Measurements from ENCODE around the gene ARPC2.

ARPC2 gene

GRCh38 chr2:218255446-218255845 lies 38.5 kb downstream of the ARPC2 start:
- DNase-seq: no peak

- DNase-seq: no peak
These were observed 39.8 kb downstream of the ARPC2 start for GRCh38 chr2:218256612-218257350.

- DNase-seq: peak in 1 of 2 donors; percentile 28
These were observed 40.5 kb downstream of the ARPC2 start for GRCh38 chr2:218257390-218257981.

DNA sequence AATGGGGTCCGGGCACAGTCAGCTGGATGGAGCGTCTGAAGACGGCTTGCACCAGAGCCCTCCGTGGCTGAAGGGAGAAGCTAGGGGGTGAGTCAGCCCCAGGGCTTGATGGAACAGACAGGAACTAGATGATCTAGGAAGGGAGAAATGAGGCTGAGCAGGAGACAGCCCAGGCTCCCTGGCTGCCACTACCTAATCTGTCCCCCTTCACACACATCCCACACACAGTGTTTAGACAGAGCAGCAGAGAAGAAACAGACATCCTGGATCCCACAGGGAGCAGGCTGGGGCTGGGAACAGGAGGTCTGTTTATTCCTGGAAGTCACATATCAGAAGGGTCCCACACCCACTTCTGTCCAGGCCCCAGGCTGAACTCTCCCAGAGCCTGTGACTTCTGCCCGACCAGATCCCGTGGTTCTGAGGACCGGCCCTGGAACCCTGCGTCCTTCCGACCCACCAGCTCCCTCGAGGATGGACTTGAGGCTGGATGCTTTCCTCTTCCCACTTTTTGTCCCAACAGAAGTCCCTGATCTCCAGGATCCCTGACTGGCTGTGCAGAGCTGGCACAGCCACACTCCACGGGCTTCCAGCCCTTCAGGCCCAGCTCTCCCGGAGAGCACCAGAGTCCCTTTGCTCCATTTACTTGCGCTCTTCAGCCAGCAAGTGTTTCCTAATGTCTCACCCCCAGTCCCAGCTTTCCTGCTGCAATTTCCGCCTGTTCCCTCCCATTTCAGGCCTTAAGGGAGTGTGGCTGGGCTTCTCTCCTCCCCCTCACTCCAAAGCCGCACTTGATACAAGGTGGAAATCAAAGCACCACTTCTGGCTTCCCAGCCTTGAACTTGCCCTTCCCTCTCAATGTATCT lies 42.3 kb downstream of the ARPC2 start:
- no peak for DNase-seq

DNA sequence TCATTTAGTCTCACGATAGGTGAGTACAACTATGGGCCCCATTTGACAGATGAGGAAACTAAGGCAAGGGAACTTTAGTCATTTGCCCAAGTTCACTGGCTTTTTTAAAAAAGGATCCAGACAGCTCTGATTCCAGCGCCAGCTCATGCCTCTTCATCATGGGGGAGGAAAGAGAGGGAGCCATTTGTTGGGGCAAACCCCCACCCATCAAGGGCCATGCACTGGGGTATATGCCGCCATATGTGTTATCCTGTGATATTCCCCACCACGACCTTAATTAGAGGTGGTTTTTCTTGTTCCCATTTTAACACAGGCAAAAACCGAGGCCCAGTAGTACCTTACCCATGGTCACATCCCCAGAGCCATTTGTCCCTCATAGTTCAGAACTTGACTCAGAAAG lies 43.2 kb downstream of the ARPC2 start:
- DNase-seq: no peak

- DNase-seq: no peak
These were observed 43.9 kb downstream of the ARPC2 start, which contains the start of gene GPBAR1 for GRCh38 chr2:218260742-218261422. Gene GPBAR1, plus strand, starts transcription at chr2:218261015. Its CDS starts 1,710 bp downstream, at chr2:218262725.

- no peak for DNase-seq
These were observed 44.6 kb downstream of the ARPC2 start for GRCh38 chr2:218261423-218262236.

GRCh38 chr2:218262237-218262600 lies 45.2 kb downstream of the ARPC2 start:
- no peak for DNase-seq

- no peak for DNase-seq
These were observed 45.9 kb downstream of the ARPC2 start for GRCh38 chr2:218262631-218263586.

DNA sequence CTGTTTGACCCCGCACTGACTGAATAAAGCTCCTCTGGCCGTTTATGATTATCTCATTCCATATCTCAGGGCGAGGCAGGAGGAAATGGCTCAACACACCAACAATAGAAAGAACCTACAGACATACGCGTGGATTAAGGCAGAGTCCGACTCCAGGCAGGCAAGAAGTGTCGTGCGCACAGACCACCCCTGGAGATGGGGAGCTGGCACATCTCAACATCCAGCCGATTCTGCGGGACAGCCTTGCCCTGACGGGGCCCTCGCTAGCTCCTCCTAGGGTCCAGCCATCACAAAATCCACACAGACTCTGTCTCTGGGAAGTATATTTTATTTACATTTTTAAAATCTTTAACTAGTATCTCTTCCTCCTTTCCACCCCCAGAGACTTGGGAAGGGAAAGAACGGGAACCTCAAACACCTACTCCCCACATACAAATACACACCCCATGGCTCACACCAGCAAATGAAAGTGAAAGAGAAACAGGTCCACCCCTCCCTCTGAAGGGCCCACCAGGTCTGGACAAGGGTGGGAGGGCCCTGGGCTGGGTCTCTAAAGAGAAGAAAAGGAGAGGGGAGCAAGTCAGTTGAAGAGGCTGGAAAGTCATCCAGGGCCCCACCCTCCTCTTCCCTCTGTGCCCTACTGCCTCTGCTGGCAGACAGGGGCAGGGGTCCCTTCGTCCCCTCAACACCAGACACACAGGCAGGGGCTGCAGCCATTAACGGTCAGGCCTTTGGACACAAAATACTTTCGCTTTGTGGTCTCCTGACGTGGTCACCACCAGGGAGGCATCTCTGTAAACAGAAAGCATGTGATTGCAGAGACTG lies 47.0 kb downstream of the ARPC2 start:
- no peak for DNase-seq

DNA sequence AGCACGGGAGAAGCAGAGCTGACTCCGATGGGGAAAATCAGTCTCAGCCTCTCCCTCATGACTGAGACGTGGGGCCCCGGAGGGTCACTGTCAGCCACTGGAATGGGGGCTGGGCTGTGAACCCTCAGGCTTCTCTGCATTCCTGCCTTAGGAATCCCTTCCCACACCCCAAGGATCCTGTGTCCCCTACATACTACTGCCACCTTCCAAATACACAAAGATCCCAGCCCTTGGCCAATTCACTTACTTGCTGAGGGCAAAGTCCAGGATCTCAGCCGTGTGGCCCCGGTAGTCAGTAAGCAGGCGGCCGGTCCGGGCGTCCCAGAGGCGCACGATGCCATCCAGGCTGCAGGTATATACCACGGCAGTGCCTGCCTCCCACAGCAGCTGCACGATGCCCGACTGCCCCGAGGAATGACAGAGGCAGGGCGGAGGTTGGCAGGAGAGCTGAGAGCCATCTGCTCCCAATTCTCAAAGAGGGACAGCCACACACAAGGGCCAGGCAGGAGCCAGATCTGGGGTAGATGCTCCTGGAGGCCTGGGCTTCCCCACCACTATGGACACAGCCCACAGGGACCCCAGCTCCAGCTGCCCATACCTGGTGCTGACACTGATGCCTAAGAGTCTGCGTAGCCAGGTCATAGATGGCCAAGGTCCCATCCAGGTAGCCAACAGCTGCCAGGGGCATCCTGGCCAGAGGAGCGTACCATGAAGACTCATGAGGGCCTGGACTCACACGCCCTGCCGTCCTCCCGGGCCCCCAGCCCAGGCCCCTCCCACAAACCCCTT lies 48.0 kb downstream of the ARPC2 start:
- no peak for DNase-seq

DNA sequence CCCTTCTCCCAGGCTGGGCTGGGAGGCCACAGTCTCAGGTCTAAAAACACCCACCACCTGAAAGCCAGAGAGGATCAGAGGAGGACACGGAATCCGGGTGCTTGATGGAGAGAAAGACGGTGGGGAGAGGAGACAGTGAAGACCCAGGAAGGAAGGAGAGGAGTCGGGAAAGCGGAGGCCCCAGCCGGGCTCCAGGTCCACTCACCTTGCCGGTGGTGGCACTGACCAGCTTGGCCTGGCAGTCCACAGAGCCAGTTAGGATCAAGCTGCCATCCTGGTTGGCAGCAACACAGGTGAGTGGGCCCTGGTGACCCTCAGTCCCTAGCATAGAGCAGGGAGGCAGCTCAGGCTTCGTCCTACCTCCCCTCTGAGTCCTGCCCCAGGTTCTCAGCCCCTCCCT lies 48.6 kb downstream of the ARPC2 start:
- DNase-seq: no peak

- DNase-seq: no peak
These were observed 49.5 kb downstream of the ARPC2 start for GRCh38 chr2:218266316-218266979.

- DNase-seq: no peak
These were observed 50.3 kb downstream of the ARPC2 start for GRCh38 chr2:218267259-218267658.

DNA sequence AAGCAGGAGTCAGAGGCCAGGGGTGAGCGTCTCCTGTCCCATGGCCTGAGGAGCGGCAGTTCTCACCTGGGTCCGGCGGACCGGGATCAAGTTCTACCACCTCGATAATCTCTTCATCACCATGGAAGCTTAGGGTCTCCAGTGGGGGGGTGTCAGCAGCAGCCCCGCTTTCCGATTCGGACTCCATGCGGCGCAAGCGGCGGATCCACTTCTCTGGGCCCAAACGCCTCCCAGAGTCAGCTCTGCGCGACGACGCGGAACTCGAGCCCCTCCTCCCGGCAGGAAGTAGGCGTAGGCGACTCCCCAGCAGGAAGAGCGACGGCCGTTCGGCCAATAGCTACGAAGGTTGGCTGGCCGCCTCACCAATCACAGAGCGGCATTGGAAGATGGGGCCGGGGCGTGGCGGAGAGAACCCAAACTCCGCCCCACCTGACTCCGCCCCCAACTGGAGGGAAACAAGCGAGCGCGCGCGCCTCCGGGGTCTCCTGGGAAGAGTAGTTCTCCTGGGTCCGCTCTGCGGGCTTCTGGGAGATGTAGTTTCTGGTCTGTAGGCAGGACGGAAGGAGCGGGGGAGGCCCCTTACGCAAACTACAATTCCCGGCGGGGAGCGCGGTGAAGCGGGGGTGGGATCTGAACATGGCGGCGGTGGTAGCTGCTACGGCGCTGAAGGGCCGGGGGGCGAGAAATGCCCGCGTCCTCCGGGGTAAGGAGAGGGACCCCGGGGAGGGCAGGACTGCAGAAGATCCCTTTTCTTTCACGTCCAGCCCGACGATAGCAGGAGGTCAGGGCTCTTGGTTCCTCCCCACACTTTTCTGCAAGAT lies 53.1 kb downstream of the ARPC2 start, which contains the start of the genes AAMP and PNKD:
Gene AAMP, minus strand, starts transcription at position 238 of the 821 bp plus-strand sequence. Its CDS starts 51 bp downstream, at position 187.
Gene PNKD, plus strand, starts transcription at position 620 of the 821 bp plus-strand sequence. Its CDS starts 17 bp downstream, at position 637.
- peak; percentile 99 to 100 for DNase-seq

DNA sequence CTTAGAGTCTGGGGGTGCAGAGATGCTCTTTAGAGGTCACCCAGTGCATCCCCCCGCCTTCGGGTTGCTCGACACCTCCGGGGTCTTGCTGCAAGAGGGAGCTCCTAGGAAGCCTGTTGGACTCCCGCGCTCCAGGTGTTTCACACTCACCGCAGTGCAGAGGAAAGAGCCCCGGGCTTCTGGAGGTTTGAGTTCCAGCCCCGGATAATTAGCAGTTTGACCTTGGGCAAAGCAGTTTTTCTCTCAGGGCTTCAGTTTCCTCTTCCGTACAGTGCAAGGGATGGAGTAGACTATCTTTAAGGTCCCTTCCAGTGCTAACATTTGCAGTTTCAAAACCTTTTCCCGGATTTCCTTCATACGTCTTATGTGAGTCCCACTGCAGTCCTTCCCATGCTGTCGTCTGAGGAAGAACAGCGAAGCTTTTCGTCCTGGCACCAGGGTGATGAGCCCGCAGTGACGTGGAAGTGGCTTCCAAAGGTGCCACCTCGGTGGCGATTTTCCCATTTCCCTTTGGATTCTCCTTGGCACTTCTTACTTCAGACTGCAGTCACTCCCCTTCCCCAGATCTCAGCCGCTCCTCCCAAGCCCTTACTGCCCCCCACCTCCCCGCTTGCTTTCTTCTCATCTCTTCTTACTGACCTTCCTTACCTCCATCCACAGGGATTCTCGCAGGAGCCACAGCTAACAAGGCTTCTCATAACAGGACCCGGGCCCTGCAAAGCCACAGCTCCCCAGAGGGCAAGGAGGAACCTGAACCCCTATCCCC lies 53.9 kb downstream of the ARPC2 start:
- no peak for DNase-seq

GRCh38 chr2:218271487-218271797 lies 54.5 kb downstream of the ARPC2 start:
- DNase-seq: no peak
